ENCODE data around the gene GPR135.

GPR135 gene

DNA sequence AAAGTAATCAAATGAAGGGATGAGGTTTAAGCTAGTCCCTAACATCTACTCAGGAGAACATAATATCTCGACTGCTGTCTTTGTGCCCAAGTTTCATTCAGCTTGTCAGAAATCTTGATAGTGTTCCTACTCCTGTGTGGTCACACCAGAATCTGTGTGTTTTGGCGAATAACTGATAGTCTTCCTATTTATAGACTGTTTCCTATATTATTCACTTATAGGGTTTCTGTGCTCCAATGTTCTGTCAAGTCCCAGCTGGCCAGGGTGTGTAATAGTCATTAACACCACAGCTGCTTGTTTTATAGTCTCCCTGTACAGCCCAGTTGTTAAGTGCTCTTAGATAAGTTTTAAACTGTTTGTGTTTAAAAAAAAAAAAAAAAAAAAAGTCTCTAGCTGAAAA, 45.9 kb downstream of the GPR135 start:
- DNase-seq = no peak

GRCh38 chr14:59417311-59417710, 47.9 kb downstream of the GPR135 start:
- DNase-seq = no peak

GRCh38 chr14:59415836-59416602, 49.2 kb downstream of the GPR135 start:
- no peak for DNase-seq
